GM18508 (cell line): ENCODE results near the gene TPMT.
A peak's percentile ranks its signal among the peaks of the same experiment; 100 is the strongest.
"Not testable (repeated sequence)": the region's sequence is repeated elsewhere in the genome, so short reads cannot be mapped to it uniquely, and the experiment has no call there.

Experiments
- ATAC-seq: cut with Tn5 transposase; IDR thresholded peaks from one replicate; pipeline ENCODE4 v1.9.1; 2021; ENCODE audit warnings: moderate number of reproducible peaks; ENCODE audit not compliant: insufficient read depth, unreplicated experiment

TPMT gene

GRCh38 chr6:18154507-18155149 is at the start of gene TPMT:
Gene TPMT (minus strand): TSS chr6:18155077. CDS start chr6:18149127, 5,950 bp downstream.
- ATAC-seq = peak; percentile 24

DNA sequence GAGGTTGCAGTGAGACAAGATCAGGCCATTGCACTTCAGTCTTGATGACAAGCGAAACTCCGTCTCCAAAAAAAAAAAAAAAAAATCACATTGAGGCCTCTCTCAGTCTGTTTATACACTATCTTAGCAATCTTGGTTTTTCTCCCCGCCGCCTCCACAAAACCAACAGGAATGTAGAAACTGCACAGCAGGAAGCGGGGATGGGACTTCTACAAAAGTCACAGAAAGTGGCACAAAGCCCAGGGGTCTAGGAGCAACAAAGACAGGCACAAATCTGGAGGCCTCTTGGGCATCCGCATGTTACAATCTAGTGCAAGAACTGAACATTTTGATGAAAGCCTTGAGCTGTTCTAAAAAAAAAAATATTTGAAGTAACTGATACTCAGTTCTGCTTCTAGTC is 48.9 kb upstream of the TPMT start:
- ATAC-seq = no peak

DNA sequence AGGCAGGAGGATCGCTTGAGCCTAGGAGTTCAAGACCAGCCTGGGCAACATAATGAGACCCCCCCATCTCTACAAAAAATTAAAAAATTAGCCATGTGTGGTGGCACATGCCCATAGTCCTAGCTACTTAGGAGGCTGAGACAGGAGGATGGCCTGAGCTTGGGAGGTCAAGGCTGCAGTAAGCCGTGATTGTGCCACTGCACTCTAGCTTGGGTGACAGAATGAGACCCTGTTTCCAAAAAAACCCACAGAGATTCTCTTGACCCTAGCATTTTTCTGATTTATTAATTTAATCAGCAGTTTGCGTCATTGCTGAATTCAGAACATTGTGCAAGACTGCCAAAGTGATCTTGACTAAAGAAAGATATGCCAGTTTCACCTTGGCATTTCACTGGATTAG is 37.1 kb upstream of the TPMT start:
- ATAC-seq = no peak

DNA sequence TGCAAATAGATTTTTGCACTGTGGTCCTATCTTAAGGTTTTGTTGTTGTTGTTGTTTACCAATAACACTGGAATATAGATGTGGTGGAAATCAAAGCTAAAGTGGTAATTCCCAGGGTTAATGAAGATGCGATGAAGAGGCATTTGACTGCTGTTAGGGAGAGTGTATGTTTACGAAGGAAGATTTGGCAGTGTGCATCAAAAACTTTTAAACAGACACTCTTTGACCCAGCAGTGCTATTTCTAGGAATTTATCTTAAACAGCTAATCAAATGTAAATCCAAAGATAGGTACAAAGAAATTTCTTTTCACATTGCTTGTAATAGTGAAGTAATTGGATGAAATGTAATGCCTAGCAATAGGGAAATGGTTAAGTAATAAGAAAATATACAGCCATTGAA is 34.3 kb upstream of the TPMT start:
- ATAC-seq = no peak

- ATAC-seq = no peak
Measured at GRCh38 chr6:18187701-18188100, 32.8 kb upstream of the TPMT start.

- no peak for ATAC-seq
Measured at GRCh38 chr6:18186540-18187250, 31.8 kb upstream of the TPMT start.

DNA sequence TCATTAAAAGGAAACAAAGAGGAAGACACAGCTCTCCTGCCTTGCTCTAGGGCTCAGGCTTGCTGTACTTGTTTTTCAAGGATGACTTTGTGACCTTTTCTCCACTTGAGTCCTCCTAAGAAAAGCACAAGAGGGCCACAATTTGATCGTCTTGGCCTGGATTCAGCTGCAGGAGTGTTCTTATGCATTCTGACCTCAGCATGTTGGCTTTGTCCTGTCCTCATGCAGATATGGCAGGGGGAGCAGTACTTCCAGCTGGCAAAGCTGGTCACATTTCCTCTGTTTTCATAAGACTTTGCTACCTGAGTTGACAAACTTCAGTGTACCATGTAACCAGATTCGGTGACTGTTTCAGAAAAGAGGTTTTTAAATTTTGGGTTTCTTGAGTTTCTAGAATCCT is 31.2 kb upstream of the TPMT start:
- ATAC-seq = no peak

- ATAC-seq = no peak
Measured at GRCh38 chr6:18185624-18186023, 30.7 kb upstream of the TPMT start.

DNA sequence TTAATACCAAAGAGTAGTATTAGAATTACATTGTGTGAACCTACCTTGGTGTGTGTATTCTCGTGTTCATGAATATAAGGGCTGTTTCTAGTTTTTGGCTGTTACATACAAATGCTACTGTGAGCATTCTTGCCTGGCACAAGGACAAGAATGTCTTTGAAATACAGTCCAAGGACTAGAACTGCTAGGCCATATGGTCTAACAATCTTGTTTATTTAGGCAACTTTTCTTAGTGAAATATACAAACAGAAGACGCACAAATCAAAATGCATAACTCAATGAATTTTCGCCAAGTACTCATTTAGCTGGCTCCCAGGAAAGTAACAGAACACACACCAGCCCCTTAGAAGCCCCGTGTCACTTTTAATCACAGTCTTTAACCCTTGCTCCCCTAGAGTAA is 28.9 kb upstream of the TPMT start:
- ATAC-seq = no peak

GRCh38 chr6:18182568-18182967 is 27.7 kb upstream of the TPMT start:
- no peak for ATAC-seq

GRCh38 chr6:18179770-18180356 is 25.0 kb upstream of the TPMT start:
- ATAC-seq = no peak

DNA sequence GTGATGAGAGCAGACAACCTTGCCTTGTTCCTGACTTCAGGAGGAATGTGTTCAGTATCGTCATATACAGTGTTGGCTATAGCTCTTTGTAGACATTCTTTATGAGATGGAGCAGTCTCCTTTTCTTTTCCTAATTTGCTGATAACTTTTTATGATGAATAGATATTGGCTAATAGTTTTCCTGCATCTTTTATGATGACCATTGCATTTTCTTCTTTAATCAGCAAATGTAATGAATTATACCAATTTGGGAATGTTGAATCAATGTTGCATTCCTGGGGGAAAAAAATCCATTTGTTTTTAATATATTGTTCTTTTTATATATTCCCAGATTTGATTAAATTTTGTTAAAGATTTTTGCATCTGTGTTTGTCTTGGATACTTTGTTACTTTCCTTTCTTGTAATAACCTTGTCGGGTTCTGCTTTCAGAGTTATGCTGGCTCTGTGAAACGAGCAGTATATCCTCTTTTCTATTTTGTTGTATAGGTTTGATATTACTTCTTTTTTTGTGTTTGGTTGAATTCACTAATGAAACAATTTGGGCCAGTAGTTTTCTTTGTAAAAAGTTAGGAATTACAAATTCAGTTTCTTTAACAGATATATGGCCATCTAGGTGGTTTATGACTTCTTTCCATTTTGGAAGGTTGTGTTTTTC is 24.2 kb upstream of the TPMT start:
- no peak for ATAC-seq

- no peak for ATAC-seq
Measured at GRCh38 chr6:18177286-18177965, 22.5 kb upstream of the TPMT start.

- ATAC-seq = not testable (repeated sequence)
Measured at GRCh38 chr6:18176198-18176597, 21.3 kb upstream of the TPMT start.

- ATAC-seq = no peak
Measured at GRCh38 chr6:18171871-18172270, 17.0 kb upstream of the TPMT start.

GRCh38 chr6:18168264-18168663 is 13.4 kb upstream of the TPMT start:
- no peak for ATAC-seq

DNA sequence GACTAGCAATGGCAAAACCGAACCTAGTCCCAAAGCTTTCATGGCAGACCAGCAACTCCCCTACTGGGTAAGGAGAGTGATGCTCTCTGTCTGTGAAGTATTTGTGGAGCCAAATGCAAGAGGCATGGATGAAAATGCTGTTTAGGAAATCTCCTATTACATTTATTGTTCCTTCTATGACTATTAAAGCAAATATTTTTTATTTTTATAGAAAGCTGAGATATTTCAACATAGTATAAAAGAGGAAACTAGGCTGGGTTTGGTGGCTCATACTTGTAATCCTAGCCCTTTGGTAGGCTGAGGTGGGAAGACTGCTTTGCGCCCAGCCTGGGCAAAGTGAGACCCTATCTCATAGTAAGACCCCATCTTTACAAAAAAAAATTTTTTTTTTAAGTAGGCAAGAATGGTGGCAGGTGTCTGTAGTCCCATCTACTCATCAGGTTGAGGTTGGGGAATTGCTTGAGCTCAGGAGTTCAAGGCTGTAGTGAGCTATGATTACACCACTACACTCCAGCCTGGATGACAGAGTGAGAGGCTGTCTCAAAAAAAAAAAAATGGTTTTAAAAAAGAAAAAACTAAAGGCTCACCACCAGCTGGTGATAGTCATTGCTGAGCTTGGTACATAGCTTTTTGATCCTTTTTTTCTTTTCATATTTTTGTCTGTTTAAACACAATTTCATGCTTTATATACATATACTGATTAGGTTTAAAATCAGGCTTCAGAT is 11.6 kb upstream of the TPMT start:
- ATAC-seq = no peak

DNA sequence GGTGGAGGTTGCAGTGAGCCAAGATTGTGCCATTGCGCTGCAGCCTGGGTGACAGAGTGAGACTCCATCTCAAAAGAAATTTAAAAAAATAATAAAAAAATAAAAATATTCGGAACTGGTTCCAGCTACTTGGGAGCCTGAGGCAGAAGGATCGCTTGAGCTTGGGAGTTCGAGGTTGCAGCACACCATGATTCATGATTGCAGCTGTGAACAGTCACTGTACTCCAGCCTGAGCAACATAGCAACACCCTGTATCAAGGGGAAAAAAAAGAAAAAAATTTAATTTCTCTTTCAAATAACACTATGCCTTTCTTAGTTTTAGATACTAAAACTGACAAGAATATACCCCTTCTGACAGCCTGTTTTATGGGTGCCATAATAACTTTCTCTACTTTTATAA is 10.9 kb upstream of the TPMT start:
- ATAC-seq = no peak

- no peak for ATAC-seq
Measured at GRCh38 chr6:18162401-18162800, 7.5 kb upstream of the TPMT start.

GRCh38 chr6:18161431-18161830 is 6.6 kb upstream of the TPMT start:
- ATAC-seq = no peak
